GM23248 (cell line): ENCODE results near the gene TNMD. TPM values are rescaled to one million over a fixed set of nuclear protein-coding genes. Genes with fewer than 3 reads are reported as not detected.
A peak's percentile ranks its signal among the peaks of the same experiment; 100 is the strongest.

ENCODE experiments used
- DNase-seq: peaks from one replicate; pipeline ENCODE4 v3.0.0-alpha.2; 2015
- H2AFZ ChIP-seq: fragments of 200-600 bp; sonication (generic); 2 replicates; pipeline ENCODE4 v1.6.1; 2016; ENCODE audit warnings: antibody characterized with exemption
- H3F3A ChIP-seq: fragments of 200-600 bp; sonication (generic); 2 replicates; pipeline ENCODE4 v1.6.1; 2016; ENCODE audit warnings: mild to moderate bottlenecking, antibody characterized with exemption, mixed run types; ENCODE audit not compliant: insufficient read depth
- H3K27ac ChIP-seq: fragments of 200-600 bp; sonication (generic); 2 replicates; pipeline ENCODE4 v1.5.1; 2016; ENCODE audit warnings: mild to moderate bottlenecking
- H3K27me3 ChIP-seq: fragments of 200-600 bp; sonication (generic); replicated peaks from 2 replicates; pipeline ENCODE4 v1.6.1; 2016; ENCODE audit warnings: mild to moderate bottlenecking; ENCODE audit not compliant: insufficient read depth
- H3K36me3 ChIP-seq: fragments of 200-600 bp; sonication (generic); 2 replicates; pipeline ENCODE4 v1.6.1; 2016; ENCODE audit warnings: low read depth, mild to moderate bottlenecking
- H3K4me1 ChIP-seq: fragments of 200-600 bp; sonication (generic); 2 replicates; pipeline ENCODE4 v1.6.1; 2016; ENCODE audit warnings: mild to moderate bottlenecking; ENCODE audit not compliant: insufficient read depth
- H3K4me2 ChIP-seq: fragments of 200-600 bp; sonication (generic); one replicate; pipeline ENCODE4 v1.6.1; 2016; ENCODE audit warnings: mild to moderate bottlenecking; ENCODE audit not compliant: unreplicated experiment
- H3K4me3 ChIP-seq: fragments of 200-600 bp; sonication (generic); 2 replicates; pipeline ENCODE4 v1.5.1; 2016; ENCODE audit warnings: mild to moderate bottlenecking
- H3K79me2 ChIP-seq: fragments of 200-600 bp; sonication (generic); 2 replicates; pipeline ENCODE4 v1.6.1; 2016; ENCODE audit warnings: mild to moderate bottlenecking; ENCODE audit not compliant: insufficient read depth
- H3K9ac ChIP-seq: fragments of 200-600 bp; sonication (generic); 2 replicates; pipeline ENCODE4 v1.6.1; 2016; ENCODE audit warnings: mild to moderate bottlenecking
- H3K9me2 ChIP-seq: fragments of 200-600 bp; sonication (generic); 2 replicates; pipeline ENCODE4 v1.6.1; 2016; ENCODE audit warnings: mixed run types, mild to moderate bottlenecking, moderate library complexity; ENCODE audit not compliant: insufficient read depth
- H3K9me3 ChIP-seq: fragments of 200-600 bp; sonication (generic); one replicate; pipeline ENCODE4 v1.6.1; 2017; ENCODE audit warnings: low read depth
- H4K20me1 ChIP-seq: fragments of 200-600 bp; sonication (generic); 2 replicates; pipeline ENCODE4 v1.6.0; 2016; ENCODE audit not compliant: insufficient read depth
- EZH2 ChIP-seq: fragments of 200-600 bp; sonication (generic); IDR thresholded peaks from 2 replicates; pipeline ENCODE4 v1.6.1; 2018; ENCODE audit warnings: antibody characterized with exemption, mild to moderate bottlenecking; ENCODE audit not compliant: insufficient read depth, poor library complexity, severe bottlenecking
- EZH2phosphoT487 ChIP-seq: fragments of 200-600 bp; sonication (generic); IDR thresholded peaks from 2 replicates; pipeline ENCODE4 v1.6.1; 2018; ENCODE audit warnings: antibody characterized with exemption, moderate library complexity, mild to moderate bottlenecking, low read depth; ENCODE audit not compliant: insufficient read depth
- WGBS, 2 experiments: methylation state at CpG; one replicate each; pipeline ENCODE4 v1.1.6; 2015 to 2017; ENCODE audit warnings: low lambda C conversion rate in 2 of 2, low coverage in 1 of 2; ENCODE audit errors: missing lambda C conversion rate in 2 of 2; 5-methylcytosine and 5-hydroxymethylcytosine counted together
- in situ Hi-C: fragments of 300-500 bp; cut with MboI; formaldehyde crosslinking; loops from 2 replicates; pipeline ENCODE4 v1.15.0; 2020
- polyA plus RNA-seq: library from polyadenylated mRNA; unstranded; fragments of >200 nt; fragmentation: Nextera tagmentation; extraction: Ambion mirVana; gene quantifications from 2 replicates; pipeline ENCODE4 v1.2.1, GENCODE V29; 2016
- total RNA-seq: library from RNA; depleted of rRNA; stranded (reverse); fragments of >200 nt; shearing (Covaris generic); gene quantifications from 2 replicates; pipeline ENCODE4 v1.2.3, GENCODE V29; 2014

TNMD gene
- total and polyA plus RNA-seq, 2 experiments from 2014 or later: not detected

DNA sequence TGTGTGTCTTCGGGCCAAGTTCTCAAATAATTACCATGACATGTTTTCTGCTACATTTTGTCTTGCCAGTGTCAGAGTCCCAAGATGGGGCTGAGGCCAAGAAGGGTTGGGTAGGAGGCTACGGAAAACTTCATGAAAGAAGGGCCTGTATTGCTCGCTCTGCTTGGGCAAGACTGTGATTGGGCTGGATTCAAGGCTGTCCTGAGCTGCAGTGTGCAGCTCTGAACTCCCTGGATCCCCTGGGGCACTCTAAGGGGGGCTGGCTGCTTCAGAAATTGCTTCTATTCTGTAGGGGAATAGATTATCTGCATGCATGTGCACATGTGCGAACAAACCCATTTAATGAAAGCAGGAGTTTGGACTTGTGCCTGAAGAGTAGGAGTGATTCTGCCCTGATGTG lies 38.3 kb downstream of the TNMD start:
- no peak for TF ChIP-seq EZH2
- TF ChIP-seq EZH2phosphoT487: no peak
- in situ Hi-C loops: no loop called here
- Histone ChIP-seq H2AFZ (no peak overlapping the region), H3K4me1 (no peaks in the 10 kb centered on the region), H3K79me2 (no peaks in the 10 kb centered on the region), H3K9me2 (no peaks in the 10 kb centered on the region), H4K20me1 (no peaks in the 10 kb centered on the region), H3K4me2 (no peak overlapping the region), H3F3A (no peaks in the 10 kb centered on the region), H3K9me3 (no peaks in the 10 kb centered on the region), H3K9ac (no peak overlapping the region), H3K27ac (no peak overlapping the region), H3K4me3 (no peak overlapping the region), H3K36me3 (no peaks in the 10 kb centered on the region), H3K27me3 (no peaks in the 10 kb centered on the region)
- WGBS, 2 experiments: 25 to 27% methylated on average over 4 of the region's 4 CpGs
- DNase-seq: no peak

DNA sequence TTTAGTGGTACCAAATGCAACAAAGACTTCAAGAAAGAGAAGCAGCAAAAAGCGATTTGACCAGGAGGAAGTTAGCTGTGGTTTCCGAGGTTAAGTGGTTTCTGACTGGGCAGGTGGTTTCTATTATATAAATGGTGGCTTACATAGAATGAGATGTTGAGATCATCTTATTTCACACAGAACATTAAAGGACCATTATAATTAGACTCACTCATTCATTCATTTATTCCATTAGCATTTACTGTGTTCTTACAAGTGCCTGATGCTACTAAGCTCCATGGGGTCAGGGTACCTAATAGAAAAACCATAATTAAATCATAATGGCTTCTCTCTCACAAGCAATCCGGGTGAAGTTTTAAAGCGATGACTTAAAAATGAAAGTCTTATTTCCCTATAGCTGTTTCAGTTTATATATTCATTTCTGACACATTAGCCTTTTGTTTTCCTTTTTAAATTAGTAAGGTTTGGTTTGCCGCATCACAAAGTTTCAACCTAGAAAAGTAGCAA lies 41.3 kb downstream of the TNMD start:
- Histone ChIP-seq H3K4me3 (no peak overlapping the region), H3K9me3 (no peaks in the 10 kb centered on the region), H3K9me2 (no peaks in the 10 kb centered on the region), H3F3A (no peaks in the 10 kb centered on the region), H3K36me3 (no peaks in the 10 kb centered on the region), H3K9ac (no peak overlapping the region), H4K20me1 (no peaks in the 10 kb centered on the region), H3K27me3 (no peaks in the 10 kb centered on the region), H3K27ac (no peak overlapping the region), H2AFZ (no peak overlapping the region), H3K4me1 (no peaks in the 10 kb centered on the region), H3K79me2 (no peaks in the 10 kb centered on the region), H3K4me2 (no peak overlapping the region)
- TF ChIP-seq EZH2 (no peak), EZH2phosphoT487 (no peak)
- no peak for DNase-seq
- in situ Hi-C loops: no loop called here
- WGBS, 2 experiments: 62 to 66% methylated on average over 5 of the region's 5 CpGs

GRCh38 chrX:100635040-100635439 lies 50.3 kb downstream of the TNMD start:
- no peak for DNase-seq
- Histone ChIP-seq H3F3A (no peaks in the 10 kb centered on the region), H4K20me1 (no peaks in the 10 kb centered on the region), H3K4me3 (no peak overlapping the region), H3K36me3 (no peaks in the 10 kb centered on the region), H3K9me3 (no peaks in the 10 kb centered on the region), H3K27me3 (no peaks in the 10 kb centered on the region), H3K4me2 (no peak overlapping the region), H3K27ac (no peak overlapping the region), H3K4me1 (no peaks in the 10 kb centered on the region; the same call in 1 of the 2 replicates), H3K9ac (no peak overlapping the region), H3K79me2 (no peaks in the 10 kb centered on the region), H2AFZ (no peak overlapping the region), H3K9me2 (no peaks in the 10 kb centered on the region)
- TF ChIP-seq EZH2phosphoT487 (no peak), EZH2 (no peak)
- in situ Hi-C loops: no loop called here
- 94 to 95% methylated on average over 5 of the region's 5 CpGs for WGBS, 2 experiments

- Histone ChIP-seq H3K4me2 (peak overlapping the region; percentile 80), H4K20me1 (no peaks in the 10 kb centered on the region), H3K9me2 (no peaks in the 10 kb centered on the region), H3K9ac (peak overlapping the region; percentile 94), H3K4me1 (no peaks in the 10 kb centered on the region; the same call in 1 of the 2 replicates), H3F3A (no peaks in the 10 kb centered on the region), H3K27me3 (no peaks in the 10 kb centered on the region), H3K9me3 (no peaks in the 10 kb centered on the region), H3K4me3 (peak overlapping the region; percentile 93), H2AFZ (peak overlapping the region; percentile 96), H3K36me3 (no peaks in the 10 kb centered on the region), H3K79me2 (no peaks in the 10 kb centered on the region), H3K27ac (no peak overlapping the region)
- DNase-seq: no peak
- TF ChIP-seq EZH2phosphoT487: no peak
- TF ChIP-seq EZH2: no peak
- 15 to 19% methylated on average over 5 to 8 of the region's 8 CpGs for WGBS, 2 experiments
- in situ Hi-C loops: no loop called here
These were observed 51.2 kb downstream of the TNMD start for GRCh38 chrX:100635989-100636320.
